Heart left ventricle (tissue), 13 donors: ENCODE data around the gene SLC9A7.

Experiments used
- POLR2A ChIP-seq, 2 donors: fragments of 450-650 bp; IDR thresholded peaks; one replicate each; pipeline ENCODE4 v1.6.1; 2017; ENCODE audit warnings: antibody characterized with exemption in 2 of 2, mild to moderate bottlenecking in 2 of 2, moderate library complexity in 2 of 2
- TF ChIP-seq, protein P1 (sequence below), 12 donors: fragments of 200-600 bp; sonication (generic) in 4 of 12; IDR thresholded peaks; one replicate each; pipeline versions ENCODE4 v1.5.0 to v1.8.0; 2018 to 2022; ENCODE audit warnings: antibody characterized with exemption in 12 of 12, mild to moderate bottlenecking in 5 of 12
- donor health status: ischemic (EF 13 %, LVEDD 7.1; RV severe dilation, severe dysfunction).
- donor health status: DM: no; HTN: yes; CAD: no.
- donor health status: DM: no; HTN: no; CAD: no.
- donor health status: ischemic (EF 25% LVEDD 6.9; RV normal size, moderate dysfunction).
- donor health status: ischemic (EF 25% LVEDD 5.7; RV mildly dilated, moderate dysfunction).
- donor health status: ischemic (EF 35%, LVEDD 5.7; RV mildly dilated, moderate dysfunction).
- donor health status: nonischemic (EF 11% LVEDD 7.7; RV severe dilation, severe dysfunction).
- donor health status: DM: yes; HTN: yes; CAD: no.
- donor health status: PGD.
- donor health status: ischemic (EF 29% LVEDD 5.4; RV normal size, mild dysfunction).
- donor health status: nonischemic (EF 23%, LVEDD 6.1; RV moderate dilation, normal function).

DNA sequence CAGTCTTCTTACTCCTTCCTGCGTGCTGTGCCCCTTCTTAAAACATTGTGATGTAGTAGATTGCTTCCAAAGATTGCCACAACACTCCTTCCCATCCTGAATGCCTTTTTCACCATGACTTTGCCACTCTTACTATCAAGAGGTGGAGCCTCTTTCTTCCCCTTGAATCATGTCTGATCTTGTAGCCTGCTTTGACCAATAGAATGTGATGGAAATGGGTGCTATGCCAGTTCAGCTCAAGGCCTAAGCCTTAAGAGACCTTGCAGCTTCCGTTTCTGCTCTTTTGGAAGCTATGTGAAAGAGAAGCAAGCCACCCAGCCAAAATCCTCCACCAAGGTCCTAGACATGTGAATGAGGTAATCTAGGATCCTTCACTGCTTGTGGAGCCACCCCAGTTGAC, 46.4 kb upstream of the SLC9A7 start:
- TF ChIP-seq POLR2A (IDR thresholded peaks at IDR 0.05): no peak
- TF ChIP-seq, protein P1, sequence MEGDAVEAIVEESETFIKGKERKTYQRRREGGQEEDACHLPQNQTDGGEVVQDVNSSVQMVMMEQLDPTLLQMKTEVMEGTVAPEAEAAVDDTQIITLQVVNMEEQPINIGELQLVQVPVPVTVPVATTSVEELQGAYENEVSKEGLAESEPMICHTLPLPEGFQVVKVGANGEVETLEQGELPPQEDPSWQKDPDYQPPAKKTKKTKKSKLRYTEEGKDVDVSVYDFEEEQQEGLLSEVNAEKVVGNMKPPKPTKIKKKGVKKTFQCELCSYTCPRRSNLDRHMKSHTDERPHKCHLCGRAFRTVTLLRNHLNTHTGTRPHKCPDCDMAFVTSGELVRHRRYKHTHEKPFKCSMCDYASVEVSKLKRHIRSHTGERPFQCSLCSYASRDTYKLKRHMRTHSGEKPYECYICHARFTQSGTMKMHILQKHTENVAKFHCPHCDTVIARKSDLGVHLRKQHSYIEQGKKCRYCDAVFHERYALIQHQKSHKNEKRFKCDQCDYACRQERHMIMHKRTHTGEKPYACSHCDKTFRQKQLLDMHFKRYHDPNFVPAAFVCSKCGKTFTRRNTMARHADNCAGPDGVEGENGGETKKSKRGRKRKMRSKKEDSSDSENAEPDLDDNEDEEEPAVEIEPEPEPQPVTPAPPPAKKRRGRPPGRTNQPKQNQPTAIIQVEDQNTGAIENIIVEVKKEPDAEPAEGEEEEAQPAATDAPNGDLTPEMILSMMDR (IDR thresholded peaks at IDR 0.05): no peak
